Measurements from ENCODE around the gene YIPF3. TPM values are rescaled to one million over a fixed set of nuclear protein-coding genes. Genes with fewer than 3 reads are reported as not detected.

Gene YIPF3
- total and polyA plus RNA-seq, 2 donors (not counting 1 experiment from before 2014, with no cell fraction given): 64.3 to 92.6 TPM

DNA sequence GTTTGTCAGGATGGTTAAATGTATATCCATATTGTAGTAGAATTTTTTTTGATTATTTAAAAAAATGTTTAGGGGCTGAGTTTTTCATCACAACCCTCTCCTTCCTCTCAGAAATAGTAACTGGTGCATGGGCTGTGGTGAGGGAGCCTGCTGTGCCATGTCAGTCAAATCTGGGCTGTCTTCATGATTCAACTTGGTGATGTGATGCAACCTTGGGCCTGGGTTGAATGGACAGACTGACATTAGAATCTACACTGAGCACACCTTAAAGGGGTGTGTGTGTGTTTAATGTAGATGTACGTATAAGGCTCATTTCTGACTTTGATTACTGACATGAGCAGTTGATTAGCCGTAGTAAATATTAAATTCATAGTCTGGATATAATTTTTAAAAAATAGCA lies 35.7 kb downstream of the YIPF3 start:
- no peak for TF ChIP-seq EZH2 (IDR thresholded peaks at IDR 0.05; ENCODE audit: borderline replicate concordance, insufficient read depth, low read depth, low read length, poor library complexity, severe bottlenecking)
- TF ChIP-seq, protein P1, sequence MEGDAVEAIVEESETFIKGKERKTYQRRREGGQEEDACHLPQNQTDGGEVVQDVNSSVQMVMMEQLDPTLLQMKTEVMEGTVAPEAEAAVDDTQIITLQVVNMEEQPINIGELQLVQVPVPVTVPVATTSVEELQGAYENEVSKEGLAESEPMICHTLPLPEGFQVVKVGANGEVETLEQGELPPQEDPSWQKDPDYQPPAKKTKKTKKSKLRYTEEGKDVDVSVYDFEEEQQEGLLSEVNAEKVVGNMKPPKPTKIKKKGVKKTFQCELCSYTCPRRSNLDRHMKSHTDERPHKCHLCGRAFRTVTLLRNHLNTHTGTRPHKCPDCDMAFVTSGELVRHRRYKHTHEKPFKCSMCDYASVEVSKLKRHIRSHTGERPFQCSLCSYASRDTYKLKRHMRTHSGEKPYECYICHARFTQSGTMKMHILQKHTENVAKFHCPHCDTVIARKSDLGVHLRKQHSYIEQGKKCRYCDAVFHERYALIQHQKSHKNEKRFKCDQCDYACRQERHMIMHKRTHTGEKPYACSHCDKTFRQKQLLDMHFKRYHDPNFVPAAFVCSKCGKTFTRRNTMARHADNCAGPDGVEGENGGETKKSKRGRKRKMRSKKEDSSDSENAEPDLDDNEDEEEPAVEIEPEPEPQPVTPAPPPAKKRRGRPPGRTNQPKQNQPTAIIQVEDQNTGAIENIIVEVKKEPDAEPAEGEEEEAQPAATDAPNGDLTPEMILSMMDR (IDR thresholded peaks at IDR 0.05): no peak
- Histone ChIP-seq H2AFZ (ENCODE audit: insufficient read depth, low read depth, low read length, poor library complexity, severe bottlenecking) (no peak overlapping the region), H3K4me3 (ENCODE audit: control extremely low read depth in 1 of 5, extremely low read depth in 1 of 5, insufficient read depth in 1 of 5, low read depth in 2 of 5, low read length in 4 of 5) (no peak overlapping the region), H4K20me1 (ENCODE audit: control insufficient read depth, insufficient read depth, low read length, poor library complexity, severe bottlenecking) (peaks cover 34% of the 10 kb centered on the region), H3K27ac (ENCODE audit: low read length in 2 of 2) (no peak overlapping the region), H3K27me3 (replicated peaks in 1 of 4; ENCODE audit: control extremely low read depth in 1 of 4, control insufficient read depth in 3 of 4, insufficient read depth in 4 of 4, low read length in 3 of 4) (no peaks in the 10 kb centered on the region), H3K4me1 (ENCODE audit: control insufficient read depth in 2 of 2, insufficient read depth in 2 of 2, low read length in 2 of 2) (peaks cover 14 to 22% of the 10 kb centered on the region in 2 donors), H3K4me2 (replicated peaks; ENCODE audit: low read depth, low read length, poor library complexity, severe bottlenecking) (no peak overlapping the region), H3K9me3 (ENCODE audit: control extremely low read depth in 1 of 3, control insufficient read depth in 2 of 3, insufficient read depth in 1 of 3, low read length in 2 of 3) (no peaks in the 10 kb centered on the region), H3K36me3 (replicated peaks in 1 of 2; ENCODE audit: control extremely low read depth in 1 of 2, control insufficient read depth in 1 of 2, extremely low read depth in 1 of 2, insufficient read depth in 2 of 2, low read length in 1 of 2) (peaks cover 0 to 3% of the 10 kb centered on the region in 2 experiments), H3K79me2 (ENCODE audit: control insufficient read depth, insufficient read depth, low read length) (peaks cover 89% of the 10 kb centered on the region), H3K9ac (ENCODE audit: low read length) (no peak overlapping the region)
- ATAC-seq (ENCODE audit: low read depth): no peak
- no peak overlapping the region for H3K4me3 Mint-ChIP-seq
- no peak for DNase-seq
- intact Hi-C loops (cut with micrococcal nuclease): no loop called here
- H3K4me1 Mint-ChIP-seq: peaks cover 46% of the 10 kb centered on the region
- no peaks in the 10 kb centered on the region for H3K27me3 Mint-ChIP-seq
- ChIA-PET CTCF (interaction anchor here (0.6 kb wide), 1 partner anchor 651 kb away, joined by 3 read pairs; no protein-coding TSS in a partner anchor), POLR2A (interaction anchor here (0.7 to 1.3 kb wide), 3 partner anchors 15 to 497 kb away, joined by 3 to 9 read pairs (median 8); no protein-coding TSS in a partner anchor)
- no peaks in the 10 kb centered on the region for H3K9me3 Mint-ChIP-seq (ENCODE audit: insufficient read depth)
- no CpG with 5 or more reads among the region's 2 CpGs for whole genome bisulfite sequencing (ENCODE audit: insufficient coverage)
- H3K27ac Mint-ChIP-seq: no peak overlapping the region

DNA sequence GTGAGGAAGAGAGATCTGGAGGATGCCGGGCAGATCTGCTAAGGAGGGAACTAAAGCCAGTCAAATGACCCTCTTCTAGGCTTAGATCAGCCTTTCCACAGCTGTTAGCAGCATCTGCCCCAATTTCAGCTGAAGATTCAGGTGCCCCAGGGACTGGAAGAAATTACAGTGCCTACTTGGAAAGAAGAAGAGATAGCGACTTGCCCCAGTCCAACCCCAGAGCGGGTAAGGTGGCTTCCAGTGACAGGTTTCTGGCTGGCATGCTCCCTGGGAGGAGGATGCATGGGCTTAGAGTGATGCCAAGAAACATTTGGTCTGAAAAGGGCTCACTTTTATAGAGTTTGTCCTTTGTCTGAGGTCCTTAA lies 38.7 kb downstream of the YIPF3 start:
- Histone ChIP-seq H2AFZ (ENCODE audit: insufficient read depth, low read depth, low read length, poor library complexity, severe bottlenecking) (peak overlapping the region; percentile 87), H3K4me1 (ENCODE audit: control insufficient read depth in 2 of 2, insufficient read depth in 2 of 2, low read length in 2 of 2) (peaks cover 14 to 22% of the 10 kb centered on the region in 2 donors), H3K27me3 (replicated peaks in 1 of 4; ENCODE audit: control extremely low read depth in 1 of 4, control insufficient read depth in 3 of 4, insufficient read depth in 4 of 4, low read length in 3 of 4) (no peaks in the 10 kb centered on the region), H3K79me2 (ENCODE audit: control insufficient read depth, insufficient read depth, low read length) (peaks cover 73% of the 10 kb centered on the region), H4K20me1 (ENCODE audit: control insufficient read depth, insufficient read depth, low read length, poor library complexity, severe bottlenecking) (peaks cover 12% of the 10 kb centered on the region), H3K4me3 (ENCODE audit: control extremely low read depth in 1 of 5, extremely low read depth in 1 of 5, insufficient read depth in 1 of 5, low read depth in 2 of 5, low read length in 4 of 5) (peak overlapping the region; percentile 51 to 81 (median 71)), H3K9me3 (ENCODE audit: control extremely low read depth in 1 of 3, control insufficient read depth in 2 of 3, insufficient read depth in 1 of 3, low read length in 2 of 3) (no peaks in the 10 kb centered on the region), H3K9ac (ENCODE audit: low read length) (peak overlapping the region; percentile 95), H3K27ac (ENCODE audit: low read length in 2 of 2) (peak overlapping the region; percentile 79 to 97), H3K36me3 (replicated peaks in 1 of 2; ENCODE audit: control extremely low read depth in 1 of 2, control insufficient read depth in 1 of 2, extremely low read depth in 1 of 2, insufficient read depth in 2 of 2, low read length in 1 of 2) (no peaks in the 10 kb centered on the region), H3K4me2 (replicated peaks; ENCODE audit: low read depth, low read length, poor library complexity, severe bottlenecking) (peak overlapping the region; percentile 80)
- intact Hi-C loops (cut with micrococcal nuclease): no loop called here
- no peaks in the 10 kb centered on the region for H3K27me3 Mint-ChIP-seq
- peak overlapping the region; percentile 96 for H3K4me3 Mint-ChIP-seq
- TF ChIP-seq, protein P1 (IDR thresholded peaks at IDR 0.05): no peak
- no peaks in the 10 kb centered on the region for H3K9me3 Mint-ChIP-seq (ENCODE audit: insufficient read depth)
- CTCF ChIA-PET: interaction anchor here (0.5 to 1.6 kb wide), 3 partner anchors 23 to 1969 kb away, joined by 3 to 7 read pairs (median 3); partner anchors contain the start of gene DLK2
- 46% methylated on average over 2 of the region's 3 CpGs for WGBS (ENCODE audit: insufficient coverage)
- DNase-seq (no peak), ATAC-seq (ENCODE audit: low read depth) (no peak)
- POLR2A ChIA-PET: interaction anchor here (0.6 to 1.7 kb wide), 6 partner anchors 19 to 254 kb away, joined by 3 to 8 read pairs (median 6); partner anchors contain the start of gene LRRC73
- peaks cover 41% of the 10 kb centered on the region for H3K4me1 Mint-ChIP-seq
- H3K27ac Mint-ChIP-seq: peak overlapping the region; percentile 98

Measured in B cell (primary cell).